GM19193 (cell line): Measurements from ENCODE around the gene C1QTNF5.

Experiments used
- POLR2A ChIP-seq: IDR thresholded peaks from 4 replicates; pipeline ENCODE4 v1.6.1; 2011; ENCODE audit not compliant: insufficient read depth, insufficient read length; ENCODE audit errors: extremely low read depth

The C1QTNF5 gene

GRCh38 chr11:119375337-119376196 lies 34.9 kb upstream of the C1QTNF5 start:
- TF ChIP-seq POLR2A, result no peak

GRCh38 chr11:119374632-119375336 lies 34.1 kb upstream of the C1QTNF5 start:
- TF ChIP-seq POLR2A, result no peak

DNA sequence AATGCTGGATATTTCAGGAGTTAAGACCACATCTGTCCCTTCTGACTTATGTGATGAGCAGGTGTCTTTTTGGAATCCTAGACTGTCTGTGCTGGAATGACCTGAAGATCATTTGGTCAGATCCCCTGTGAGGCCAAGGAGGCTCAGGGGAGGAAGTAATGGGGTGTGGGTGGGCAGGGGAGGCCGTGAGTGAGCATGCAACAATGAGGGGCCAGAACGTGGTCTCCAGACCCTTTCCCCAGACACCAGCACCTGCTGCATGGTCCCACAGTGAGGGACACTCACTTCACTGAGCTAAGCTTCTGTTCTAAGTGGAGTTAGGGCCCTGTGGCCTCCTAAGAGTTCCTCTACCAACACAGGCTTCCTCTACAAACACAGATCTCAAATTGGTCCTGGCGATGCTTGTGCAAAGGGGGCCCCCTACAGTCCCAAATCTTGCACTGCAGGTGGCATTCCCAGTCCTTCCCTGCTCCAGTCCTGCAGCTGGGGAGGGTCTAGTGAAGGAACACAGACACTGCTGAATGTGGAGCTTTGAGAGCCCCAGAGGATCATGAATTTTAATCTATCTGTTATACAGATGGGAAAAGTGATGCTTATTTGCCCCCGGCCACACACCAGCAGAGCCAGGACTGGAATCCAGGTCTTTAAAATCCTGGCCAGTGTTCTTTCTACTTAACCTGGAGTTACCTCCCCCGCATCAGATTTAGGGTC lies 33.4 kb upstream of the C1QTNF5 start:
- no peak for TF ChIP-seq POLR2A

- no peak for TF ChIP-seq POLR2A
These were observed 32.6 kb upstream of the C1QTNF5 start for GRCh38 chr11:119373059-119373920.

GRCh38 chr11:119372260-119373058 lies 31.8 kb upstream of the C1QTNF5 start:
- TF ChIP-seq POLR2A, result no peak

DNA sequence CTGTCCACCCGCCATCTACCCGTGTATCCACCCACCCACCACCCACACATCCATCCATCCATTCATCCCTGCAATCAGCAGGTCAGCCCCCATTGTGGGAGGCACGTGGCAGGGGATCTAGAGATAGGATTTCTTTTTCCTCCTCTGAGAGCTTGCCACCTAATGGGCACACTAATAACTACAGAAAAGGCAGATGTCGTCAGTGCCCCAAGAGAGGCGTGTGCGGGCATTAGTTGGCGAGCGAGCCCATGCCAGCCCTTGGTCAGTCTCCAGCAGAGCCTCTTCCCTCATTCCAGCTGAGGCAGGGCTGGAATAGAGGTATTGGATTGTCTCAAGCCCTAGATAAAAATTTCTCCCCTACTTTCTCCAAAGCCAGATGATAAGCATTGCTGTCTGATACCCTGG lies 31.1 kb upstream of the C1QTNF5 start:
- no peak for TF ChIP-seq POLR2A

- no peak for TF ChIP-seq POLR2A
These were observed 30.5 kb upstream of the C1QTNF5 start for GRCh38 chr11:119371067-119371601.

- TF ChIP-seq POLR2A, result no peak
These were observed 29.9 kb upstream of the C1QTNF5 start for GRCh38 chr11:119370486-119371046.

DNA sequence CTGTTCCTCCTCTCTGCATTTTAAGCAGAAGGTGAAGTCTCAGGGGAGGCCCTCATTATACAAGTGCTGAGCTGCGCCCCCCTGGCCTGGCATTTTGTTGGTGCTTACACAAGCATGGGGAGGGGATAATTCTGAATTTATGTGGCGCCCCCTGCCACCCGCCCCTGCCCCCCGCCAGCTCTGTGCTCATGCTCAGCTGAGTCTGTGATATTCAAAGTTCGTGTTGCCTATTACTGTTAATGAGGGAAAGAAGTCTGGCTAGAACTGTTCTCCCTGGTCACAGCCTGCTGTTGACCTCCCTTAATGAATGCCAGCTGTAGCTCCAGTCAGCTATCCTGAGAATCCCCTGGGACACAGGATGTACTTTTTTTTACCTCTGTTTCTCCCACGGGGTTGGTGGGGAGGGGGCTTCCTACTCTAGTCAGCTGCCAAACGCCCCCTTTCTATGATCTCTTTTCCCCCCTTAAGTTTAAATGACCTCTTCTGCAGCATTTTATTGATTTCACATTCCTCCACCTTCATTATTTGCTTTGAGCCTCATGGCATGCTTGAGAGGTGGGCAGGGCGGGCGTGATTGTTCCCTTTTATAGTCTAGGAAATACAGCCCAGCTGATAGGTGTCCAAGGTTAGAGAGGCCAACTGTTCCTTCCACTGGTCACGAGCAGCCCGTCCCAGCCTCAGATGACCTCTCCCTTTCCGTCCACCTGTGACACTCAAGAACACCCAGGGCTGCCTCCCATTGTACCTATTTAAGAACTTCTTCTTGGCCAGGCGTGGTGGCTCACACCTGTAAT lies 28.6 kb upstream of the C1QTNF5 start:
- no peak for TF ChIP-seq POLR2A

DNA sequence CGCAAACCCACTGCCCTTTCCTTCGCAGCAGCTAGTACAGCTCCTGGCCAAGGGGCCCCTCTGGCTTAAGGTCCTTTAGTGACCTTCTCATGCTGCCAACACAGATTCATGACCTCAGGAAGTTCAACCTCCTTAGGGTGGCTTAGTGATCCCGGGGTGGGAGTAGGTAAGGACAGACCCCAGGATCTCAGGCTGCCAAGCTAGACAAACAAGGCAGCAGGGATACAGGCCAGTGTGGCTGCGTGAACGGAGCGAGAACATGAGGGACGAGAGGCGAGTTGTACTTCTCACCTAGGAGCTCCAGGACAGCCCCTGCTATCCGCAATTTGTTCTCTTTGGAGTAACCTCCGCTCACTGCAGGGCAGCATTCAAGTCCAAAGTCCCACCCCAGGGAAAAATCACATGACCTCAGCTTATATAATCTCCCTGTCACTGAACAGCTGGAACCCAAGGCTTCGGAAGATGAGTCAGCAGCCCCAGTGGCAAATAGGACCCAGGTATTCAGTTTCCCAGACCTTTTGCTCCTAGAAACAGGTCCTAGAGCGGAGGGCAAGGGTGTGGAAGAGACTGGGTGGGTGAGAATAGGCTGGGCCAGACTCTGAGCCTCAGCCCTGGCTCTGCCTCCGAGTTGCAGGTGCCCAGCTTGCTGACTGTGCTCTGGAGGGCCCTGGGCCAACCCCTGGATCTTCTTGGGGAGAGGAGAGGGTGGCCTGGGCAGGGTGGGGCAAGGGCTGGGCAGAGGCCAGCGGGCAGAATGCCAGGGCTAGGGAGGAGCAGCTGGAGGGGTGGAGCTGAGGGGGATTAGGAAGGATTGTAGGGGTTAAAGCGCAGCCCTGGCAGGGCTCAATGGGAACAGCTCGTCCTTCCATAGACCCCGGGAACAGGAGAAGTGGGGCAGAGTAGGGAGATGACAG lies 27.7 kb upstream of the C1QTNF5 start:
- no peak for TF ChIP-seq POLR2A

DNA sequence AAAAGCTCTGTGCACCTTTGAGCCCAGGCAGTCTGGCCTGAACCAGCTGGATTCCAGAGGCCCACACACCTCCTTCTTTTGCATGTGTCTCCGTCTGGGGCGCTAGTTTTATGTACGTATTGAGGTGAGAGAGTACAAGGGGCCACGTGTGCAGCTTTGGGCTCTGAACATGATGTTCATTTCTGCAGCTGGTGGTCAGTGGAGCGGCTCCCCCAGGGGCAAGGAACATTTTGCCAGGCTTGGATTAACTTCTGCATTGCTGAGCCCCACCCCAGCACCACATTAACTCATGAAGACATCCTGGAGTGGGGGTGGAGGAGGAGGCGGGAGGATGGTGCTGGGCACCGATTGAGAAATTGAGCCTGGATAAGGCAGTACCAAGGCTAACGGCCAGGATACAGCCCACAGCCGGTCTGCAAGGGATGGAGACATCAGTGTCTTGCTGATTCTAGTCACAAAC lies 27.0 kb upstream of the C1QTNF5 start:
- TF ChIP-seq POLR2A, result no peak
